ENCODE measurements around the gene UROC1. TPM values are rescaled to one million over a fixed set of nuclear protein-coding genes. Genes with fewer than 3 reads are reported as not detected.

The UROC1 gene
- total RNA-seq, 2 donors from 2014 or later, result 0.17 TPM; not detected in 1

- WGBS, result 70% methylated on average over 5 of the region's 5 CpGs
- no peaks in the 10 kb centered on the region for H3K9me3 ChIP-seq
- DNase-seq (ENCODE audit: low spot score), result no peak
- no peak for TF ChIP-seq POLR2AphosphoS5 (IDR thresholded peaks at IDR 0.05)
- TF ChIP-seq POLR2A (IDR thresholded peaks at IDR 0.05), result no peak
- TF ChIP-seq CTCF (IDR thresholded peaks at IDR 0.05), result no peak
- H3K27me3 ChIP-seq (replicated peaks; ENCODE audit: insufficient read depth), result no peaks in the 10 kb centered on the region
- H3K4me1 ChIP-seq (replicated peaks), result no peaks in the 10 kb centered on the region
- no peak overlapping the region for H3K4me3 ChIP-seq
- H3K27ac ChIP-seq, result no peak overlapping the region
- no peaks in the 10 kb centered on the region for H3K36me3 ChIP-seq
- intact Hi-C loops (cut with DNase I), result no loop called here
Measured at GRCh38 chr3:126501054-126501453, 16.5 kb downstream of the UROC1 start.

GRCh38 chr3:126500016-126500415, 17.6 kb downstream of the UROC1 start:
- Histone ChIP-seq H3K36me3 (no peaks in the 10 kb centered on the region), H3K4me3 (no peak overlapping the region), H3K9me3 (no peaks in the 10 kb centered on the region), H3K27ac (no peak overlapping the region), H3K4me1 (replicated peaks) (no peaks in the 10 kb centered on the region), H3K27me3 (replicated peaks; ENCODE audit: insufficient read depth) (no peaks in the 10 kb centered on the region)
- 75% methylated on average over 7 of the region's 7 CpGs for WGBS
- DNase-seq (ENCODE audit: low spot score), result no peak
- intact Hi-C loops (cut with DNase I), result no loop called here
- TF ChIP-seq POLR2AphosphoS5 (IDR thresholded peaks at IDR 0.05), result no peak
- no peak for TF ChIP-seq CTCF (IDR thresholded peaks at IDR 0.05)
- no peak for TF ChIP-seq POLR2A (IDR thresholded peaks at IDR 0.05)

GRCh38 chr3:126499401-126499800, 18.2 kb downstream of the UROC1 start:
- Histone ChIP-seq H3K9me3 (no peaks in the 10 kb centered on the region), H3K27ac (no peak overlapping the region), H3K36me3 (no peaks in the 10 kb centered on the region), H3K4me1 (replicated peaks) (no peaks in the 10 kb centered on the region), H3K27me3 (replicated peaks; ENCODE audit: insufficient read depth) (no peaks in the 10 kb centered on the region), H3K4me3 (no peak overlapping the region)
- 94% methylated on average over 9 of the region's 9 CpGs for WGBS
- no peak for TF ChIP-seq POLR2AphosphoS5 (IDR thresholded peaks at IDR 0.05)
- TF ChIP-seq POLR2A (IDR thresholded peaks at IDR 0.05), result no peak
- TF ChIP-seq CTCF (IDR thresholded peaks at IDR 0.05), result no peak
- intact Hi-C loops (cut with DNase I), result no loop called here
- no peak for DNase-seq (ENCODE audit: low spot score)

GRCh38 chr3:126498929-126499328, 18.6 kb downstream of the UROC1 start:
- WGBS, result 76% methylated on average over 10 of the region's 10 CpGs
- no peaks in the 10 kb centered on the region for H3K36me3 ChIP-seq
- H3K27me3 ChIP-seq (replicated peaks; ENCODE audit: insufficient read depth), result no peaks in the 10 kb centered on the region
- no peaks in the 10 kb centered on the region for H3K4me1 ChIP-seq (replicated peaks)
- no peak for DNase-seq (ENCODE audit: low spot score)
- no peaks in the 10 kb centered on the region for H3K9me3 ChIP-seq
- intact Hi-C loops (cut with DNase I), result no loop called here
- no peak overlapping the region for H3K27ac ChIP-seq
- no peak for TF ChIP-seq POLR2AphosphoS5 (IDR thresholded peaks at IDR 0.05)
- no peak for TF ChIP-seq CTCF (IDR thresholded peaks at IDR 0.05)
- TF ChIP-seq POLR2A (IDR thresholded peaks at IDR 0.05), result no peak
- no peak overlapping the region for H3K4me3 ChIP-seq

GRCh38 chr3:126498461-126498860, 19.1 kb downstream of the UROC1 start:
- intact Hi-C loops (cut with DNase I), result no loop called here
- Histone ChIP-seq H3K27ac (no peak overlapping the region), H3K36me3 (no peaks in the 10 kb centered on the region), H3K4me1 (replicated peaks) (no peaks in the 10 kb centered on the region), H3K9me3 (no peaks in the 10 kb centered on the region), H3K4me3 (no peak overlapping the region), H3K27me3 (replicated peaks; ENCODE audit: insufficient read depth) (no peaks in the 10 kb centered on the region)
- TF ChIP-seq POLR2AphosphoS5 (IDR thresholded peaks at IDR 0.05) (no peak), POLR2A (IDR thresholded peaks at IDR 0.05) (no peak), CTCF (IDR thresholded peaks at IDR 0.05) (no peak)
- DNase-seq (ENCODE audit: low spot score), result no peak
- WGBS, result 73% methylated on average over 4 of the region's 4 CpGs

Data from prostate gland (tissue), 2 donors.